ENCODE results near the gene CDH15. TPM values are rescaled to one million over a fixed set of nuclear protein-coding genes. Genes with fewer than 3 reads are reported as not detected.

The CDH15 gene
- total and polyA plus RNA-seq, 2 of the 13 experiments (the other 11 are each of a cell fraction or from before 2014, with no cell fraction given) = 0.74 to 2.2 TPM

DNA sequence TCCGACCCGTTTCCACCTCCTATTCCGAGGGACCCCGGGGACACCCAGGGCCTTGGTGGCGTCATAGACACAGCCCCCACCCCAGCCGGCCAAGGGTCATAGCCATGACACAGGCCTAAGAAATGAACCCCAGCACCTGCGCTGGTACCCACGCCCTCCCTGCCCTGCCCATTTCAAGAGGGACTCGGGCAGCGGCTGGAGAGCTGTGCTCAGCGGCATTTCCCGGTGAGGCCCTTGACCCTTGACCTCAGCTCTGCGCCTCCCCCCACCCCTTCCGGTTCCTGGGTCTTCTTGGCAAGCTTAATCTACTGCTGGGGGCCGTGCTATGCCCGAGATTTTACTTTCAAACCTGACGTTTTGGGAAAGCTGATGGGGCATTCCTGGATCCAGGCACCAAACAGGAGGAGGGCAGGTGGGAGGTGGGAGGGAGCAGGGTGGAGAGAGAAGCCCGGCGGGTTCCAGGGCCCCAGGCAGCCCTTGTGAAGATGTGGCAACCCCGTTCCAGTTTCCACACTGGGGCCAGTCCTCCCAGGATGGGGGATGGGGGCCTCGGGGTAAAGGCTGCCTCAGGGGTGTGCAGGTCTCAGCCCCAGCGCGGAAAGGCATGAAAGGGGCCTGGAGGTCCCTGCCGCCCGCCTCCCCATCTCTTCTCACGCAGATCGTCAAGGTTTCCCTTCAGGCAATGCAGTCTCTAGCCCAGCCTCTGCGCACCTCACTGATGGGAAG, 28.7 kb downstream of the CDH15 start, which contains the start of gene SLC22A31 (continued):
- TF ChIP-seq, protein P1, sequence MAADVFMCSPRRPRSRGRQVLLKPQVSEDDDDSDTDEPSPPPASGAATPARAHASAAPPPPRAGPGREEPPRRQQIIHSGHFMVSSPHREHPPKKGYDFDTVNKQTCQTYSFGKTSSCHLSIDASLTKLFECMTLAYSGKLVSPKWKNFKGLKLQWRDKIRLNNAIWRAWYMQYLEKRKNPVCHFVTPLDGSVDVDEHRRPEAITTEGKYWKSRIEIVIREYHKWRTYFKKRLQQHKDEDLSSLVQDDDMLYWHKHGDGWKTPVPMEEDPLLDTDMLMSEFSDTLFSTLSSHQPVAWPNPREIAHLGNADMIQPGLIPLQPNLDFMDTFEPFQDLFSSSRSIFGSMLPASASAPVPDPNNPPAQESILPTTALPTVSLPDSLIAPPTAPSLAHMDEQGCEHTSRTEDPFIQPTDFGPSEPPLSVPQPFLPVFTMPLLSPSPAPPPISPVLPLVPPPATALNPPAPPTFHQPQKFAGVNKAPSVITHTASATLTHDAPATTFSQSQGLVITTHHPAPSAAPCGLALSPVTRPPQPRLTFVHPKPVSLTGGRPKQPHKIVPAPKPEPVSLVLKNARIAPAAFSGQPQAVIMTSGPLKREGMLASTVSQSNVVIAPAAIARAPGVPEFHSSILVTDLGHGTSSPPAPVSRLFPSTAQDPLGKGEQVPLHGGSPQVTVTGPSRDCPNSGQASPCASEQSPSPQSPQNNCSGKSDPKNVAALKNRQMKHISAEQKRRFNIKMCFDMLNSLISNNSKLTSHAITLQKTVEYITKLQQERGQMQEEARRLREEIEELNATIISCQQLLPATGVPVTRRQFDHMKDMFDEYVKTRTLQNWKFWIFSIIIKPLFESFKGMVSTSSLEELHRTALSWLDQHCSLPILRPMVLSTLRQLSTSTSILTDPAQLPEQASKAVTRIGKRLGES (CRISPR knock-in tag; IDR thresholded peaks at IDR 0.05; ENCODE audit: borderline replicate concordance) = no peak
- no peak for TF ChIP-seq U2AF2 (IDR thresholded peaks at IDR 0.05; ENCODE audit: low read depth, low read length)
- TF ChIP-seq RAD21 (CRISPR knock-in tag; IDR thresholded peaks at IDR 0.05) = no peak
- TF ChIP-seq, protein P2, sequence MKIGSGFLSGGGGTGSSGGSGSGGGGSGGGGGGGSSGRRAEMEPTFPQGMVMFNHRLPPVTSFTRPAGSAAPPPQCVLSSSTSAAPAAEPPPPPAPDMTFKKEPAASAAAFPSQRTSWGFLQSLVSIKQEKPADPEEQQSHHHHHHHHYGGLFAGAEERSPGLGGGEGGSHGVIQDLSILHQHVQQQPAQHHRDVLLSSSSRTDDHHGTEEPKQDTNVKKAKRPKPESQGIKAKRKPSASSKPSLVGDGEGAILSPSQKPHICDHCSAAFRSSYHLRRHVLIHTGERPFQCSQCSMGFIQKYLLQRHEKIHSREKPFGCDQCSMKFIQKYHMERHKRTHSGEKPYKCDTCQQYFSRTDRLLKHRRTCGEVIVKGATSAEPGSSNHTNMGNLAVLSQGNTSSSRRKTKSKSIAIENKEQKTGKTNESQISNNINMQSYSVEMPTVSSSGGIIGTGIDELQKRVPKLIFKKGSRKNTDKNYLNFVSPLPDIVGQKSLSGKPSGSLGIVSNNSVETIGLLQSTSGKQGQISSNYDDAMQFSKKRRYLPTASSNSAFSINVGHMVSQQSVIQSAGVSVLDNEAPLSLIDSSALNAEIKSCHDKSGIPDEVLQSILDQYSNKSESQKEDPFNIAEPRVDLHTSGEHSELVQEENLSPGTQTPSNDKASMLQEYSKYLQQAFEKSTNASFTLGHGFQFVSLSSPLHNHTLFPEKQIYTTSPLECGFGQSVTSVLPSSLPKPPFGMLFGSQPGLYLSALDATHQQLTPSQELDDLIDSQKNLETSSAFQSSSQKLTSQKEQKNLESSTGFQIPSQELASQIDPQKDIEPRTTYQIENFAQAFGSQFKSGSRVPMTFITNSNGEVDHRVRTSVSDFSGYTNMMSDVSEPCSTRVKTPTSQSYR (CRISPR knock-in tag; IDR thresholded peaks at IDR 0.05; ENCODE audit: borderline replicate concordance) = peak; percentile 88
- TF ChIP-seq ZNF543 (CRISPR knock-in tag; IDR thresholded peaks at IDR 0.05) = peak; percentile 76; the same call in 1 of the 2 replicates
- no peak for TF ChIP-seq ARID2 (CRISPR knock-in tag; IDR thresholded peaks at IDR 0.05; ENCODE audit: borderline replicate concordance)
- no peak for TF ChIP-seq SATB2 (CRISPR knock-in tag; IDR thresholded peaks at IDR 0.05)
- peak; percentile 75 for TF ChIP-seq GATAD1 (CRISPR knock-in tag; IDR thresholded peaks at IDR 0.05)
- peak; percentile 29 for TF ChIP-seq PRPF4 (IDR thresholded peaks at IDR 0.05; ENCODE audit: low read depth, low read length, poor library complexity, severe bottlenecking)
- TF ChIP-seq, protein P3, sequence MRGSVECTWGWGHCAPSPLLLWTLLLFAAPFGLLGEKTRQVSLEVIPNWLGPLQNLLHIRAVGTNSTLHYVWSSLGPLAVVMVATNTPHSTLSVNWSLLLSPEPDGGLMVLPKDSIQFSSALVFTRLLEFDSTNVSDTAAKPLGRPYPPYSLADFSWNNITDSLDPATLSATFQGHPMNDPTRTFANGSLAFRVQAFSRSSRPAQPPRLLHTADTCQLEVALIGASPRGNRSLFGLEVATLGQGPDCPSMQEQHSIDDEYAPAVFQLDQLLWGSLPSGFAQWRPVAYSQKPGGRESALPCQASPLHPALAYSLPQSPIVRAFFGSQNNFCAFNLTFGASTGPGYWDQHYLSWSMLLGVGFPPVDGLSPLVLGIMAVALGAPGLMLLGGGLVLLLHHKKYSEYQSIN (CRISPR knock-in tag; IDR thresholded peaks at IDR 0.05; ENCODE audit: borderline replicate concordance) = no peak
- TF ChIP-seq ZSCAN21 (CRISPR knock-in tag; IDR thresholded peaks at IDR 0.05; ENCODE audit: borderline replicate concordance) = no peak
- no peak for TF ChIP-seq CBX2 (IDR thresholded peaks at IDR 0.05; ENCODE audit: low read depth, low read length)
- no peak for TF ChIP-seq CBX2 (CRISPR knock-in tag; IDR thresholded peaks at IDR 0.05; ENCODE audit: low read depth)
